Right lobe of liver (tissue), 4 donors: ENCODE results near the gene SVEP1.

Experiments
- CTCF ChIP-seq, 4 donors: fragments of 200-600 bp in 3 of 4; fragments of 450-650 bp in 1 of 4; IDR thresholded peaks; one replicate each; pipeline versions ENCODE4 v1.5.1 to v1.8.0; 2016 to 2022; ENCODE audit warnings: antibody characterized with exemption in 4 of 4, mild to moderate bottlenecking in 2 of 4
- POLR2A ChIP-seq: fragments of 450-650 bp; IDR thresholded peaks from one replicate; pipeline ENCODE4 v1.6.1; 2017; ENCODE audit warnings: antibody characterized with exemption, mild to moderate bottlenecking
- donor health status: DM: no; HTN: no; CAD: no.
- donor health status: DM: no; HTN: no; CAD: no.
- donor health status: DM: no; HTN: yes; CAD: no.

GRCh38 chr9:110463499-110463898 is 116.0 kb downstream of the SVEP1 start:
- no peak for TF ChIP-seq POLR2A
- no peak for TF ChIP-seq CTCF (IDR thresholded peaks at IDR 0.05)
